Brain microvascular endothelial cell (primary cell): ENCODE data around the gene KRT39.
A peak's percentile ranks its signal among the peaks of the same experiment; 100 is the strongest.

Source experiments
- DNase-seq: peaks from one replicate; pipeline ENCODE4 v3.0.0-alpha.2; 2020
- H3K27ac ChIP-seq: fragments of 250-450 bp; sonication (Bioruptor Pico); 2 replicates; pipeline ENCODE4 v1.5.1; 2020; ENCODE audit warnings: mild to moderate bottlenecking, moderate library complexity
- H3K27me3 ChIP-seq: fragments of 250-450 bp; sonication (Bioruptor Pico); replicated peaks from 2 replicates; pipeline ENCODE4 v1.5.1; 2020; ENCODE audit warnings: mild to moderate bottlenecking
- H3K36me3 ChIP-seq: fragments of 250-450 bp; sonication (Bioruptor Pico); replicated peaks from 2 replicates; pipeline ENCODE4 v1.5.1; 2020; ENCODE audit warnings: mild to moderate bottlenecking
- H3K4me3 ChIP-seq: 2 replicates; pipeline ENCODE4 v1.5.1; 2011; ENCODE audit warnings: low read depth, mild to moderate bottlenecking, control low read depth, low read length, moderate library complexity
- CTCF ChIP-seq: IDR thresholded peaks from 2 replicates; pipeline ENCODE4 v1.5.1; 2011; ENCODE audit warnings: low read depth, mild to moderate bottlenecking, moderate library complexity, low read length, control low read depth, inconsistent platforms; ENCODE audit errors: missing control alignments
- in situ Hi-C: cut with HindIII; loops from 2 replicates; pipeline ENCODE4 v1.10.0; 2017; ENCODE audit warnings: low sequenced_read_pairs, low pct_ligation_motif_present

The KRT39 gene

DNA sequence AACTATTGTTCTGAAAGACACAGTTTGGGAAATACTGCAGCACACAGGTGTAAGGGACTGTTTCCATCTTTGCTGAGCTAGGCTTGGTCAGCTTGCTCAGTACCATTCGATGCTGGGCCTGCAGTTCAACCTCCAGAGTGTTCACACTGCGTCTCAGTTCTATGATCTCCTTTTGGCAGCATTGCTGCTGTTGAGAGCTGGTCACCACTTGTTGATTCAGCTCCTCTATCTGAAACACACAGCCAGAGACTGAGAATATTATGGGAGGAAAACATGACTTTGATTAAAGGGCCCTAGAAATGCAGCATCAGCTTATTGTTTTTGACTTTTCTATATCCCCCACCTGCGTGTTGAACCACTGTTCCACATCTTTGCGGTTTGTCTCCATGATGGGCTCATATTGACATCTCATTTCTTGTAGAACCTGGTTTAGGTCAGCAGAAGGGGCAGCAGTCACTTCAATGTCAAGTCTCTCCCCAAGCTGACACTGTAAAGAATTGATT lies 4.6 kb downstream of the KRT39 start:
- no peak overlapping the region for H3K27ac ChIP-seq
- no peak for TF ChIP-seq CTCF
- no peak overlapping the region for H3K4me3 ChIP-seq
- in situ Hi-C loops = no loop called here
- no peaks in the 10 kb centered on the region for H3K27me3 ChIP-seq
- DNase-seq = no peak
- no peaks in the 10 kb centered on the region for H3K36me3 ChIP-seq

- Histone ChIP-seq H3K4me3 (no peak overlapping the region), H3K36me3 (no peaks in the 10 kb centered on the region), H3K27ac (no peak overlapping the region), H3K27me3 (no peaks in the 10 kb centered on the region)
- TF ChIP-seq CTCF = no peak
- in situ Hi-C loops = no loop called here
- DNase-seq = no peak
Observed at GRCh38 chr17:40961591-40961990, 5.2 kb downstream of the KRT39 start.

DNA sequence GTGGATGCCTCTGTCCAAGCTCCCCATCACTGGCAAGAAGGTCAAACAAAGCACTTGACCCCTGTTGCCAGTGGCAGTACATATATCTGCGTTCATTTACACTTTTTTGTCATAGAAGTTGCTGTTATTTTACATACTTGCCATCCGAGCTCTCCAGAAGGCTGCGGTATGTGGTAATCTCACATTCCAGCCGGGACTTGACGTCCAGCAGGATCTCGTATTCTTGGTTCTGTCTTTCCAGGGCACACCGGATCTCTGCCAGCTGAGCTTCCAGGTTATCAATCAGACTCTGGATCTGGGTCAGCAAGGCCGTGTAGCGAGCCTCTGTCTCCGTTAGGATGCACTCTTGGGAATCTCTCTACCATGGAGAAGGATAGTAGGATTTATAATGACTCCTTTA lies 6.6 kb downstream of the KRT39 start:
- in situ Hi-C loops = no loop called here
- Histone ChIP-seq H3K27me3 (no peaks in the 10 kb centered on the region), H3K4me3 (no peak overlapping the region), H3K27ac (no peak overlapping the region), H3K36me3 (no peaks in the 10 kb centered on the region)
- no peak for DNase-seq
- no peak for TF ChIP-seq CTCF

GRCh38 chr17:40958086-40958953 lies 8.4 kb downstream of the KRT39 start:
- H3K27me3 ChIP-seq = no peaks in the 10 kb centered on the region
- in situ Hi-C loops = no loop called here
- TF ChIP-seq CTCF = no peak
- peak overlapping the region; percentile 91 for H3K27ac ChIP-seq
- no peak overlapping the region for H3K4me3 ChIP-seq
- no peak for DNase-seq
- no peaks in the 10 kb centered on the region for H3K36me3 ChIP-seq

DNA sequence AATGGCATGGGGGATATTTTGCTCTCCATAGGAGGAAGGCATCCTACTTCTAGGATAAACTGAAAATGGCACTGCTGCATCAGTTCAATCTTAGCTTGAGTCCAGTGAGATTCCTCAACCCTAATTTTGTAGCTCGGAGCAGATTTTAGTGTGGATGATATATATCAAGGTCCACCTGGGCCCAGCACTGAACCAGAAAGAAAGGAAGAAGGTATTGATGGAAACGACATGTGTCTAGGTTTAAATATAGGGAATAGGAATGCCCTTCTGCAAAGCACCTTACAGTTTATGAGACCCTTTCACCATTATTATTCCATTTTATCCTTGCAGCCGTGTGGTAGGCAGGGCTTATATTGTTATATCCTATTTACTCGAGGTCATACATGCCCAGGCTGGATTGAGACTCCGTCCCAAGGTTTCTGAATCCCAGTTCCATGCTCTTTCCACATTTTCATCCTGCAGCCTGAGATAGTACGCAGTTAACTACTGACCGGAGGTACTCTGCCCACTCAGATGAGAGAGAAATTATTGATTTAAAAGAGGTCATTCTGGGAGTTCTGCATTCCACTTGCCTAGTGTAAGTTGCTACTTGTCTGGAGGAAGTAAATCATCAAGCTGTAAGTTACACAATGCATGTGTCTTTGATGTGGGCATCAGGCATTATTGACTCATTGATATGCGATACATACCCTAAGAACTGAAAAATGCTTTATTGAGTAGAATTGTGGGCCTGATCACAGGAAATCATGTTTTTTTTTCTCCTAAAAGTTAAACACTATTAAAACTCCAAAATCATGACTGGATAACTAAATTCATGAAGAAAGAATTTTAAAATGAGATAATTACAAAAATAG lies 10.1 kb downstream of the KRT39 start:
- in situ Hi-C loops = no loop called here
- Histone ChIP-seq H3K36me3 (no peaks in the 10 kb centered on the region), H3K27ac (peak overlapping the region; percentile 91), H3K4me3 (no peak overlapping the region), H3K27me3 (no peaks in the 10 kb centered on the region)
- no peak for TF ChIP-seq CTCF
- peak; percentile 98 for DNase-seq
